Effector memory CD8-positive, alpha-beta T cell (primary cell): Measurements from ENCODE around the gene ZNF892.
"Not testable (repeated sequence)": the region's sequence is repeated elsewhere in the genome, so short reads cannot be mapped to it uniquely, and the experiment has no call there.

Experiments
- ATAC-seq: fragments of 150-1000 bp; cut with Tn5 transposase; replicated peaks from 2 replicates; pipeline ENCODE4 v1.10.0; 2021; ENCODE audit warnings: mild to moderate bottlenecking, moderate library complexity
- DNase-seq, 3 experiments: peaks; one replicate each; pipeline ENCODE4 v3.0.0; 2021
- H3K27ac Mint-ChIP-seq, 2 donors: one replicate each; pipeline ENCODE4 v1.8.0; 2022; ENCODE audit warnings: mild to moderate bottlenecking in 2 of 2, mixed read lengths in 2 of 2, moderate library complexity in 2 of 2
- H3K27me3 Mint-ChIP-seq, 2 donors: one replicate each; pipeline ENCODE4 v1.8.0; 2022; ENCODE audit warnings: mixed read lengths in 2 of 2
- H3K36me3 Mint-ChIP-seq: one replicate; pipeline ENCODE4 v1.8.0; 2022; ENCODE audit warnings: mild to moderate bottlenecking, moderate library complexity, mixed read lengths; ENCODE audit not compliant: insufficient read depth
- H3K4me1 Mint-ChIP-seq, 2 donors: one replicate each; pipeline ENCODE4 v1.8.0; 2022; ENCODE audit warnings: low read depth in 2 of 2, mixed read lengths in 2 of 2
- H3K4me3 Mint-ChIP-seq, 2 donors: one replicate each; pipeline ENCODE4 v1.8.0; 2022; ENCODE audit warnings: mild to moderate bottlenecking in 2 of 2, mixed read lengths in 2 of 2, moderate library complexity in 2 of 2
- H3K9me3 Mint-ChIP-seq, 2 donors: one replicate each; pipeline ENCODE4 v1.8.0; 2022; ENCODE audit warnings: mixed read lengths in 2 of 2

The ZNF892 gene

DNA sequence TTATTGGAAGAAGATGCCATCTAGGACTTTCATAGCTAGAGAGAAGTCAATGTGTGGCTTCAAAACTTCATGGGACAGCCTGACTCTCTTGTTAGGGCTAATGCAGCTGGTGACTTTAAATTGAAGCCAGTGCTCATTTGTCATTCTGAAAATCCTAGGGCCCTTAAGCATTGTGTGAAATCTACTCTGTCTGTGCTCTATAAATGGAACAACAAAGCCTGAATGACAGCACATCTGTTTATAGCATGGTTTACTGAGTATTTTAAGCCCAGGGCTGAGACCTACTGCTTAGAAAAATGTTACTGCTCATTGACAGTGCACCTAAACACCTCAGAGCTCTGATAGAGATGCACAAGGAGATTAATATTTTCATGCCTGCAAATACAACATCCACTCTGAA lies 30.8 kb downstream of the ZNF892 start:
- H3K4me1 Mint-ChIP-seq: peaks cover 0 to 2% of the 10 kb centered on the region in 2 donors
- H3K4me3 Mint-ChIP-seq: no peak overlapping the region
- no peak overlapping the region for H3K27ac Mint-ChIP-seq
- ATAC-seq: no peak
- no peak for DNase-seq
- H3K9me3 Mint-ChIP-seq: peaks cover 5 to 9% of the 10 kb centered on the region in 2 donors
- H3K27me3 Mint-ChIP-seq: no peaks in the 10 kb centered on the region
- H3K36me3 Mint-ChIP-seq: peaks cover 2% of the 10 kb centered on the region

DNA sequence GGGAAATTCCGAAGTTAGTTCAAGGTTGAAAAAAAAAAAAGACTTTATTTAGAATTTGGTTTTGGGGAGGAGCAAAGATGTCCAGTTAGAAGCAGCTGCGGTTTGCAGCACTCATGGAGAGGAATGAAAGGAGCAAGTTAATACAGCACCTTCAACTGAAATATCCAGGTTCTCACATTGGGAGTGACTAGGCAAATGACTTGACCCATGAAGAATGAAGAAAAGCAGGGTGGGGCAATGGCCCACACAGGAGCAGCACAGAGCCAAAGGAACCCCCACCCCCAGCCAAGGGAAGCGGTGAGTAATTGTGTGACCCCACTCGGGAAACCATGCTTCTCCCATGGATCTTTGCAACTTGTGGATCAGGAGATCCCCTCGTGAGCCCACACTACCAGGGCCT lies 32.8 kb downstream of the ZNF892 start:
- no peak overlapping the region for H3K27ac Mint-ChIP-seq
- ATAC-seq (no peak), DNase-seq (no peak)
- peaks cover 11 to 17% of the 10 kb centered on the region in 2 donors for H3K9me3 Mint-ChIP-seq
- no peak overlapping the region for H3K4me3 Mint-ChIP-seq
- no peaks in the 10 kb centered on the region for H3K27me3 Mint-ChIP-seq
- no peaks in the 10 kb centered on the region for H3K4me1 Mint-ChIP-seq
- peaks cover 2% of the 10 kb centered on the region for H3K36me3 Mint-ChIP-seq

DNA sequence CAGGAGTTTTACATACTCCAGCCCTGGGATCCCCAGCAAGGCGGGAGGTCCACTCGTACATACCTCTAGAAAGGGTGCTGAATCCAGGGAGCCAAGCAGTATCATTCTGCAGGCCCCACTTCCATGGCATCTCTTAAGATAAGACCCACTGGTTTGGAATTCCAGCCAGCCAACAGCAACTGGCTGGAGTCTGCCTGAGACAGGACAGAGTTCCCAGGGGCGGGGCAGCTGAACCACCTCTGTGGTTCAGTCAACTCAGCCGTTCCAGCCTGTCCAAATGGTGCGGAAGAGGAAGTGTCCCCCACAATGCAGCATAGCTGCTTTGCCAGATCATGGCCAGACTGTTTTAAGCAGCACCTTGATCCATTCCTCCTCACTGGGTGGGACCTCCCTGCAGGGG lies 33.2 kb downstream of the ZNF892 start:
- no peak overlapping the region for H3K4me3 Mint-ChIP-seq
- H3K27ac Mint-ChIP-seq: no peak overlapping the region
- DNase-seq (no peak), ATAC-seq (no peak)
- no peaks in the 10 kb centered on the region for H3K27me3 Mint-ChIP-seq
- H3K36me3 Mint-ChIP-seq: peaks cover 2% of the 10 kb centered on the region
- H3K4me1 Mint-ChIP-seq: no peaks in the 10 kb centered on the region
- H3K9me3 Mint-ChIP-seq: peaks cover 11 to 18% of the 10 kb centered on the region in 2 donors

GRCh38 chr2:95242084-95242483 lies 34.8 kb downstream of the ZNF892 start:
- not testable (repeated sequence) for H3K36me3 Mint-ChIP-seq, DNase-seq, H3K27me3 Mint-ChIP-seq, H3K4me1 Mint-ChIP-seq, ATAC-seq, H3K27ac Mint-ChIP-seq, H3K4me3 Mint-ChIP-seq
- peaks cover 13 to 18% of the 10 kb centered on the region in 2 donors for H3K9me3 Mint-ChIP-seq
